Peyer's patch (tissue), 4 donors: ENCODE data around the gene PGGHG.

Experiments used
- CTCF ChIP-seq, 6 experiments: fragments of 450-650 bp in 4 of 6; fragments of 200-600 bp in 2 of 6; sonication (generic) in 1 of 6; IDR thresholded peaks; one replicate each; pipeline ENCODE4 v1.5.1; 2017 to 2019; ENCODE audit warnings: antibody characterized with exemption in 6 of 6, mild to moderate bottlenecking in 3 of 6, moderate library complexity in 1 of 6
- POLR2A ChIP-seq, 2 donors: fragments of 450-650 bp; IDR thresholded peaks; one replicate each; pipeline ENCODE4 v1.5.1; 2017; ENCODE audit warnings: antibody characterized with exemption in 2 of 2, mild to moderate bottlenecking in 2 of 2, moderate library complexity in 2 of 2

GRCh38 chr11:253886-254270 lies 35.0 kb upstream of the PGGHG start:
- no peak for TF ChIP-seq CTCF (IDR thresholded peaks at IDR 0.05)
- TF ChIP-seq POLR2A (IDR thresholded peaks at IDR 0.05): no peak
